GM21529 (cell line): ENCODE data around the gene ETFRF1.

Source experiments
- ATAC-seq: cut with Tn5 transposase; IDR thresholded peaks from one replicate; pipeline ENCODE4 v1.9.1; 2021; ENCODE audit not compliant: unreplicated experiment

ETFRF1 gene

DNA sequence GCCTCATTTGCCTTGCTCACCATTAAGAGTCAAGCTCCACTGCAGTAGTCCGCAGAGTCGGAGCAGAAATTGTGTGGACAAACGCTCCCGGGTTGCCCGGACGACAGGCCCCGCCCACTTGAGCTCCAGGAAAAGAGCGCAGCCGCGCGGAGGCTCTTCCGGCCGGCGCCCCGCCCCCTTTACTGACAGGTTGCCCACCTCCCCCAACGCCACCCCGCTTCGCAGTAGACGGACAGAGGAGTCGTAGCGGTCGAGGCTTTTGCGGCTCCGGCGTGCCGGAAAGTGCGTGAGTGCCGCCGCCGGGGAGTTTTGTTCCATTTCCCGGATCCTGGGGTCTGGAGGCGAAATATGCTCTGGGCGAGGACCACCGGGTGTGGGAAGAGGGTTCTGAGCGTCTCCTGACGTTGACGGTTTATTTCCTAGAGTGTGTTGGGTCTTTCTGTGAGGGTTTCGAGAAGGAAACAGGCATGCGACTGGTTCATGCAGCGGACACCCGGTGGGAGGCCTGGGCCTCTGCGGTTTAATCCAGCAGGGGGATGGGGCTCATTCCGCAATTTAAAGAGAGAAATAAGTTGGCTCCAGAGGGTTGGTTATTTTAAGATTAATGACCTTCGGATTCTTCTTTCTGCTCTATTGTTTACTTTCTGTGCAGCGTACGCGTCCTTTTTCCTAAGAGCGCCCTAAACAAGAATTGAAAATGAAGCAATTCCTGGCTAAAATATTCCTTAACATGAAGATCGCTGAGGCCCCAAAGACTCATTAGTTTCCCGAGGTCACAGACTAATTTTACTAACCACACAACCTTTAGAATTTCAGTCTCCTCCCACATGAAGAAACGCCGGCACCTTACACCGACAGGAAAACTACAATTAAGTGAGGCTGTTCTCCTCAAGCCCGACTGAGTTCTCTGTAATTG is at the start of gene ETFRF1, which contains the start of gene DNAI7:
TSS of gene ETFRF1 (plus strand) at position 182 of the 916 bp plus-strand sequence. CDS start 8,720 bp downstream, outside the sequence.
TSS of gene DNAI7 (minus strand) at position 105 of the 916 bp plus-strand sequence. CDS start at position 23, 82 bp downstream.
- peak; percentile 97 for ATAC-seq

GRCh38 chr12:25146686-25147085 is 48.4 kb upstream of the ETFRF1 start:
- ATAC-seq, result no peak

DNA sequence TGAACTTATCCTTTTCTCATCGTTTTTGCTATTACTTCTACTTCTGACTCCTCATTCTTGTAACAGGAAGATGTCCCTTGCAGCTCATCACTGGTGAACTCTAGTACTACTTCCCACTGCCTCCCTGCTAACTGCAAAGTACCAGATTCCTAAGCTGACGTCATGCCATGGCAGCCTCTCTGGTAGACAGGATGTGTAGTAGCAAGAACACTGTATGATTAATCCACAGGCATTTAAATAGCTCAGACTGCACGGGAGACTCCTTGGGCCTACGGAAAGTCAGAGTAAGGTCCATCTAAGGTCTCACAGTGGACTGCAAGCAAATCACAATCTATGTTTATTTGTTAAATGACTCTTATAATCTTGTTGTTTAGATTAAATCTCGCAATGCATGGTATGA is 43.6 kb upstream of the ETFRF1 start:
- ATAC-seq, result no peak

DNA sequence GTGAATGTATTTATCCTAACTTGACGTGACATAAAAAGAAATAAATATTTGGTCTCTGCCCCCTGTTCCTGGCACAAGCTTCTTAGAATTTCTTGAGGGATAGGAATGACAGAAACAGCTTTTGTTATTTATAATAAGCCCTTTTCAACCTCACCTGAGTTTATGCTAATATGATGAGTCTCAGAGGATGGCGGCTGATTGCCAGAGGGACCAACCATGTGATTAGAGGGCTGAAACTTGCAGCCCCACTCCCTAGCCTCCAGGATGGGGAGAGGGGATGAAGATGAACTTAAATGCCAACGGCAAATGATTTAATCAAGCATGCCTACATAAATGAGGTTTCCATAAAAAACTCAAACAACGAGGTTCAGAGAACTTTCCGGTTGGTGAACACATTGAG is 43.0 kb upstream of the ETFRF1 start:
- ATAC-seq, result no peak

GRCh38 chr12:25155022-25155576 is 39.9 kb upstream of the ETFRF1 start:
- ATAC-seq, result peak; percentile 67

DNA sequence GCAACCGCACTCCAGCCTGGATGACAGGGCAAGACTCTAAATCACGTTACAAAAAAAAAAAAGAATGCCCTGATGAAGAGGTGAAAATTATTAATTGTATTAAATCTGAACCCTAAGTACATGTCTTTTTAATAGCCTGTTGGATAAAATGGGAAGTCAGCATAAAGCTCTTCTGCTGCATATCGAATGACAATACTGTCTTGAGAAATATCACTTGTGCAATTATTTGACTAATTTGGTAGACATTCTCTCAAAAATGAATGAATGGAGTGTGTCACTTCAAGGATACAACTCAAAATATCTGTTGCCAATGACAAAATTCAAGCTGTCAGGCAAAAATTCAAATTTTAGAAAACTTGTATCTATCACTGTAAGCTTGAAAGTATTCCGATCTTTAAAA is 39.0 kb upstream of the ETFRF1 start:
- ATAC-seq, result no peak

GRCh38 chr12:25162866-25163265 is 32.2 kb upstream of the ETFRF1 start:
- ATAC-seq, result no peak

DNA sequence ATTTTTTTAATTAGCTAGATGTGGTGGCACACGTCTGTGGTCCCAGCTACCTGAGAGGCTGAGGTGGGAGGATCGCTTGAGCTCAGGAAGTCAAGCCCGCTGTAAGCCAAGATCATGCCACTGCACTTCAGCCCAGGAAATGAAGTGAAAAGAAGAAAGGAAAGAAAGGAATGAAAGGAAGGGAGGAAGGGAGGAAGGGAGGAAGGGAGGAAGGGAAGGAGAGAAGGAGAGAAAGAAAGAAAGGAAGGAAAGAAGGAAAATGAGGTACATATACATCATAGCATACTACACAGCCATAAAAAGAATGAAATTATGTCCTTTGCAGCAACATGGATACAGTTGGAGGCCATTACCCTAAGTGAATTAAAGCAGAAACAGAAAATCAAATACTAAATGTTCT is 12.3 kb upstream of the ETFRF1 start:
- ATAC-seq, result no peak

- no peak for ATAC-seq
Measured at GRCh38 chr12:25184132-25184531, 10.9 kb upstream of the ETFRF1 start.

- peak; percentile 68 for ATAC-seq
Measured at GRCh38 chr12:25186038-25186787, 8.8 kb upstream of the ETFRF1 start.

GRCh38 chr12:25186788-25187402 is 8.1 kb upstream of the ETFRF1 start:
- ATAC-seq, result peak; percentile 84

DNA sequence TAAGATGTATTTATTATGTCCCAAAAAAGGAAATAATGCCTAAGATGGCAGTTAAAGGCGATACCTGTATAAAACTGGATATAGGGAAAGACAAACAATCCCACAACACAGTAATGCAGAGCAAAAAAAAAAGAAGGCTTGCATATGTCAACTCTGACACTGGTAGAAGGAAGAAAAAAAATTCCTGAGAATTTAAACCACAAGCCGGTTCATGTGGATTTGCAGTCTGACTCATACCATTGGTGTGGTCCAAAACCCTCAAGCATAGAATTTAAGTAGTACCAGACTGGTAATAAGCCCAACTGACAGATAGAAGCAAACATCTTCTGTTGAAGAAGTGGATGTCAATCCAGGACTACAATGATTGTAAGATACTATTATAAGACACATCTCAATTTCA is 7.3 kb upstream of the ETFRF1 start:
- ATAC-seq, result no peak

GRCh38 chr12:25189656-25190055 is 5.4 kb upstream of the ETFRF1 start:
- ATAC-seq, result no peak

DNA sequence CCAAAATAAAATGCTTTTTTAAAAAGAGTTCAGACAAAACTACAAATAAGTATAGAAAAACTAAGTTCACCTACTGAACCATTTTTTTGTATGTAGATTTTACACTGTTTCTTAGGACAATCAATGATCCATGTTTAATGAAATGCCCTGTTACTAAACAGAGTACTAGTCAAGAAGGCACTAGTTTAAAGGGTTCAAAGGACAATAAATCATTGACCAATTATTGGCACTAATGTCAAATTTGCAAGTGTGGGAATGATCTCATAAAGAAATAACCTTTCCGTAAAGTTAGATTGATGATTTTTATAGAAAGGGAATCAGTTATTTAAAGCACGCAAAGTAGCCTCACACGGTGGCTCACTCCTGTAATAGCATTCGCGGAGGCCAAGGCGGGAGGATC is 4.2 kb upstream of the ETFRF1 start:
- no peak for ATAC-seq

- no peak for ATAC-seq
Measured at GRCh38 chr12:25194214-25194613, 823 bp upstream of the ETFRF1 start.

GRCh38 chr12:25194722-25195055 is 348 bp upstream of the ETFRF1 start:
- peak; percentile 14 for ATAC-seq

GRCh38 chr12:25197608-25198007 is 2.6 kb downstream of the ETFRF1 start:
- no peak for ATAC-seq

GRCh38 chr12:25200703-25201102 is 5.7 kb downstream of the ETFRF1 start:
- ATAC-seq, result no peak

GRCh38 chr12:25202137-25202536 is 7.1 kb downstream of the ETFRF1 start:
- no peak for ATAC-seq

DNA sequence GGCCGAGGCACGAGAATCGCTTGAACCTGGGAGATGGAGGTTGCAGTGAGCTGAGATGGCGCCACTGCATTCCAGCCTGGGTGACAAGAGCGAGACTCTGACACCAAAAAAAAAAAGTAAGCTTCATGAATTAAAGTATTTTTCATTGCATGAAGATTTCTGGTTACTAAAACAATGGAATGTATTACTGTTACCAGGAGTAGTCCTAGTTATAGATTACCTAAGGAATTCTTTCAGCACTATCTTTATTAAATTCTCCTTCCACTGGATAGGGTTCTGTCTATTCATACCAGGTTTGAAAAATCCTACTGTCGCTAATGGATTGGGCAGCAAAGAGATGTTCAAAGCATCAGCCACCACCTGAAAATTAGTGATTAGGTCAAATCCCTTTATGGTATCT is 12.4 kb downstream of the ETFRF1 start:
- no peak for ATAC-seq

DNA sequence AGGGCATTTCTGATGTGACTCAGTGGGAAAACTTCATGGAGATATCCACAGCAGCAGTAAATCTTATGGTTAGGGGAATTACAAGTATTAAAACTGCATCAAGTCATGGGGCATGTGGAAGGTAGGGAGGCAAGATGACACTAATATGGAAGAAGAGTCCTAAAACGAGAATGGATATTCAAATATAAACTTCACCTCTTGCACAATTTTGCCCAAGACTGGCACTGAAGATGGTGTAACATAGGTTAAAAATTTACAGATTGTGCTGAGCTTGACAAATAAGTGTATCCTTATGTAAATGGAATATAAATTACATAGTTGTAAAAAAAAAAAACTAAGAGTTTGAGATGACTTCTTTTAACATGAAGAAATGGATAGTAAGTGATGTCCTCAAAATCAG is 12.8 kb downstream of the ETFRF1 start:
- no peak for ATAC-seq
